GM12878 (cell line): ENCODE data around the gene PRKCZ. TPM values are rescaled to one million over a fixed set of nuclear protein-coding genes. Genes with fewer than 3 reads are reported as not detected.

Experiments used
- ATF2 ChIP-seq: IDR thresholded peaks from 2 replicates; pipeline ENCODE4 v1.6.1; 2012; ENCODE audit warnings: low read length, inconsistent platforms
- ATF3 ChIP-seq: IDR thresholded peaks from 2 replicates; pipeline ENCODE4 v1.6.1; 2011; ENCODE audit warnings: low read depth, mild to moderate bottlenecking, low read length, moderate library complexity, borderline replicate concordance; ENCODE audit errors: extremely low read depth
- CBX5 ChIP-seq: sonication (generic); IDR thresholded peaks from 2 replicates; pipeline ENCODE4 v1.6.1; 2016; ENCODE audit warnings: low read depth, moderate library complexity, mild to moderate bottlenecking, inconsistent platforms
- ETV6 ChIP-seq, 2 experiments: fragments of 450-650 bp in 1 of 2; IDR thresholded peaks in 1 of 2; conservative IDR thresholded peaks in 1 of 2; 2 replicates each; pipeline ENCODE4 v1.6.1; 2014; ENCODE audit warnings: antibody characterized with exemption in 1 of 2, borderline replicate concordance in 1 of 2, low read depth in 1 of 2, mild to moderate bottlenecking in 1 of 2, moderate library complexity in 1 of 2
- FOXK2 ChIP-seq: fragments of 450-650 bp; IDR thresholded peaks from 2 replicates; pipeline ENCODE4 v1.6.1; 2017; ENCODE audit warnings: mild to moderate bottlenecking, moderate library complexity
- GABPA ChIP-seq: IDR thresholded peaks from 2 replicates; pipeline ENCODE4 v1.6.1; 2014; ENCODE audit warnings: antibody characterized with exemption, low read depth, mild to moderate bottlenecking, inconsistent platforms
- GATAD2B ChIP-seq: fragments of 450-650 bp; conservative IDR thresholded peaks from 2 replicates; pipeline ENCODE4 v1.6.1; 2017; ENCODE audit warnings: low read depth, mild to moderate bottlenecking, moderate library complexity
- HSF1 ChIP-seq: fragments of 150-350 bp; IDR thresholded peaks from 2 replicates; pipeline ENCODE4 v1.6.1; 2014; ENCODE audit warnings: mild to moderate bottlenecking, low read depth, low read length
- IKZF1 ChIP-seq: fragments of 450-650 bp; conservative IDR thresholded peaks from 2 replicates; pipeline ENCODE4 v1.6.1; 2017; ENCODE audit warnings: antibody characterized with exemption, mild to moderate bottlenecking
- IRF3 ChIP-seq: fragments of 450-650 bp; IDR thresholded peaks from 2 replicates; pipeline ENCODE4 v1.6.1; 2014; ENCODE audit warnings: mild to moderate bottlenecking
- MAX ChIP-seq: IDR thresholded peaks from 2 replicates; pipeline ENCODE4 v1.6.1; 2012; ENCODE audit warnings: low read depth, low read length, improper control_type of control experiment
- MEF2B ChIP-seq: fragments of 450-650 bp; IDR thresholded peaks from 2 replicates; pipeline ENCODE4 v1.6.1; 2018; ENCODE audit warnings: mild to moderate bottlenecking, moderate library complexity; ENCODE audit not compliant: partially characterized antibody, poor library complexity, severe bottlenecking
- MTA2 ChIP-seq: fragments of 450-650 bp; IDR thresholded peaks from 2 replicates; pipeline ENCODE4 v1.6.1; 2016; ENCODE audit warnings: low read depth, mild to moderate bottlenecking, moderate library complexity
- NFXL1 ChIP-seq: fragments of 450-650 bp; IDR thresholded peaks from 2 replicates; pipeline ENCODE4 v1.6.1; 2017; ENCODE audit warnings: antibody characterized with exemption, mild to moderate bottlenecking, borderline replicate concordance
- RAD51 ChIP-seq: fragments of 450-650 bp; IDR thresholded peaks from 2 replicates; pipeline ENCODE4 v1.6.1; 2016; ENCODE audit warnings: moderate library complexity, mild to moderate bottlenecking, inconsistent platforms
- RBBP5 ChIP-seq: fragments of 200-600 bp; sonication (generic); conservative IDR thresholded peaks from 2 replicates; pipeline ENCODE4 v1.6.1; 2016
- RUNX3 ChIP-seq: IDR thresholded peaks from 2 replicates; pipeline ENCODE4 v1.6.1; 2012; ENCODE audit warnings: low read length, inconsistent platforms
- SMARCA5 ChIP-seq: fragments of 450-650 bp; IDR thresholded peaks from 2 replicates; pipeline ENCODE4 v1.6.1; 2017; ENCODE audit warnings: mild to moderate bottlenecking
- SREBF1 ChIP-seq: IDR thresholded peaks from 2 replicates; pipeline ENCODE4 v1.6.1; 2012; ENCODE audit warnings: mild to moderate bottlenecking, low read length
- SRF ChIP-seq, 2 experiments: IDR thresholded peaks; 2 replicates each; pipeline ENCODE4 v1.6.1; 2011; ENCODE audit warnings: low read depth in 2 of 2, low read length in 2 of 2, mild to moderate bottlenecking in 1 of 2, moderate library complexity in 1 of 2
- TBL1XR1 ChIP-seq: IDR thresholded peaks from 2 replicates; pipeline ENCODE4 v1.6.1; 2012; ENCODE audit warnings: low read depth, low read length, improper control_type of control experiment
- ZNF592 ChIP-seq: fragments of 450-650 bp; IDR thresholded peaks from 2 replicates; pipeline ENCODE4 v1.6.1; 2017; ENCODE audit warnings: mild to moderate bottlenecking, moderate library complexity
- polyA plus RNA-seq, 11 experiments: library from polyadenylated mRNA; depleted of rRNA in 4 of 11; unstranded in 6 of 11; stranded (reverse) in 5 of 11; fragments of >200 nt; fragmentation: Nextera tagmentation in 4 of 11; fragmentation: Illumina TruSeq in 1 of 11; extraction: Ambion mirVana in 4 of 11; extraction: Trizol in 1 of 11; gene quantifications; 1 replicate in 1 of 11; 2 replicates in 10 of 11; pipeline versions ENCODE4 v1.2.1 to v1.2.3, GENCODE V29; 2011 to 2016; ENCODE audit warnings: inconsistent platforms in 2 of 11, missing spikeins in 2 of 11, low read depth in 1 of 11
- total RNA-seq, 4 experiments: library from RNA; depleted of rRNA in 3 of 4; stranded (reverse); fragments of >200 nt in 3 of 4; fragmentation: Illumina TruSeq in 1 of 4; extraction: Trizol in 1 of 4; gene quantifications; 2 replicates each; pipeline versions ENCODE4 v1.2.1 to v1.2.3, GENCODE V29; 2013 to 2021

Gene PRKCZ
- total and polyA plus RNA-seq, 10 of the 15 experiments (the other 5 are each of a cell fraction or from before 2014, with no cell fraction given): 0.05 to 1.9 (median 0.64) TPM; not detected in 1

GRCh38 chr1:2229037-2229864 is 179.0 kb downstream of the PRKCZ start (continued):
- TF ChIP-seq ATF2: no peak
- no peak for TF ChIP-seq ETV6 (conservative IDR thresholded peaks at IDR 0.05 in 1 of 2, IDR thresholded peaks at IDR 0.05 in 1 of 2; ENCODE audit: borderline replicate concordance in 1 of 2, low read depth in 1 of 2)
- TF ChIP-seq HSF1: no peak
- no peak for TF ChIP-seq MTA2
- TF ChIP-seq ZNF592: no peak
- no peak for TF ChIP-seq TBL1XR1
- TF ChIP-seq GABPA: no peak
- TF ChIP-seq MEF2B: no peak
- peak; percentile 33; the same call in 1 of the 2 replicates for TF ChIP-seq IKZF1
- TF ChIP-seq MAX: peak; percentile 36; the same call in 1 of the 2 replicates
- TF ChIP-seq IRF3: no peak
- no peak for TF ChIP-seq NFXL1
- TF ChIP-seq SMARCA5: no peak
- no peak for TF ChIP-seq ATF3
- TF ChIP-seq RUNX3: no peak
- TF ChIP-seq RBBP5: no peak
- TF ChIP-seq SREBF1: no peak
- TF ChIP-seq SRF (IDR thresholded peaks at IDR 0.05; ENCODE audit: low read depth in 2 of 2, low read length in 2 of 2): no peak
- TF ChIP-seq GATAD2B: 0 out of 2 replicates have a peak, but pooled peaks have one; percentile 0
- TF ChIP-seq CBX5: no peak
- TF ChIP-seq RAD51: no peak
- TF ChIP-seq FOXK2: no peak
